GM21360 (cell line): Measurements from ENCODE around the gene KIF21A.

Source experiments
- ATAC-seq: cut with Tn5 transposase; IDR thresholded peaks from one replicate; pipeline ENCODE4 v1.9.1; 2021; ENCODE audit warnings: mild to moderate bottlenecking, moderate library complexity; ENCODE audit not compliant: unreplicated experiment

KIF21A gene

GRCh38 chr12:39278426-39278825 is 164.5 kb downstream of the KIF21A start:
- no peak for ATAC-seq

GRCh38 chr12:39277416-39277815 is 165.5 kb downstream of the KIF21A start:
- ATAC-seq: peak; percentile 70

GRCh38 chr12:39275846-39276245 is 167.1 kb downstream of the KIF21A start:
- no peak for ATAC-seq

- ATAC-seq: no peak
Measured at GRCh38 chr12:39272871-39273655, 169.9 kb downstream of the KIF21A start.

GRCh38 chr12:39269492-39269891 is 173.4 kb downstream of the KIF21A start:
- ATAC-seq: no peak

- no peak for ATAC-seq
Measured at GRCh38 chr12:39267886-39268285, 175.0 kb downstream of the KIF21A start.

- ATAC-seq: no peak
Measured at GRCh38 chr12:39252628-39253027, 190.3 kb downstream of the KIF21A start.
